GM20000 (cell line): ENCODE data around the gene DAP.

Experiments
- DNase-seq: peaks from one replicate; pipeline ENCODE4 v3.0.0; 2012; ENCODE audit warnings: low spot score
- TF ChIP-seq, protein P1 (sequence below): IDR thresholded peaks from 2 replicates; pipeline ENCODE4 v1.5.1; 2012; ENCODE audit warnings: mild to moderate bottlenecking, control low read depth; ENCODE audit errors: extremely low read depth, missing control alignments

Gene DAP

DNA sequence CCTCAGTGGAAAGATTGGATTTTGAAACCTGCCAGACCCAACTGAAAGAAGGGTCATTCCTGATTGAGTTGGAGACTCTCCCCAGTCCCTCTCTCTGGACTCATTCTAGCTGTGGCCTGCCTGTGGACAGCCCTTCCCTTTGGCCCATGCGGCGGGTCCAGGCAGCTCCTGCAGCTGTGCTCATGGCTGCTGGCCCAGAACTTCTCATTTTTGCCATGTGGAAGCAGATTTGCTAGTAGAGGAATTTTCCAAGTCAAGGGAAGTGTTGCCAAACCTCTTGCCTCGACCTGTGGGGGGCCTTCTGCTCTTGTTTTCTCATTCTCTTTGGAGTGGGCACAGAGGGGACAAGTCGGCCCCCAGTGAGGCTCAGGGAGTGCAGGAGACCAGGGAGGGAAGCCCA lies 108.0 kb downstream of the DAP start:
- no peak for DNase-seq

DNA sequence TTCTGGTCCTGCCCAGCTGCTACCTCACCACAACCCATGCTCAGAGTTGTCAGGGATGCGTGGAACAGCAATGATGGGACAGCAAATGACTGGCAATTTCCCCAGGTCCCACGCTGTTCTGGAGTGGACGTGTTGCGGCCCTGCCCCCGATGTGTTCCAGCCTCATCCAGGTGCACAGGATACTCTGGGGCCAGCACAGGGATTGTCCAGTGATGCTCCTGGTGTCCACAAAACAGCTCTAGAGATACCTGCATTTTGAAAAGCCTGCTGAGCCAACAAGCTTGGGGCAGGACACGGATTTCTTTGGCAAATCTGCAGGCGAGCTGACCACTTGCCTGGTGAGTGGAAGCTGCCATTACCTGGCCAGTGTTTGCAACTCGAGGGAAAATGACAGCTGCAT lies 108.4 kb downstream of the DAP start:
- DNase-seq = no peak
- TF ChIP-seq, protein P1, sequence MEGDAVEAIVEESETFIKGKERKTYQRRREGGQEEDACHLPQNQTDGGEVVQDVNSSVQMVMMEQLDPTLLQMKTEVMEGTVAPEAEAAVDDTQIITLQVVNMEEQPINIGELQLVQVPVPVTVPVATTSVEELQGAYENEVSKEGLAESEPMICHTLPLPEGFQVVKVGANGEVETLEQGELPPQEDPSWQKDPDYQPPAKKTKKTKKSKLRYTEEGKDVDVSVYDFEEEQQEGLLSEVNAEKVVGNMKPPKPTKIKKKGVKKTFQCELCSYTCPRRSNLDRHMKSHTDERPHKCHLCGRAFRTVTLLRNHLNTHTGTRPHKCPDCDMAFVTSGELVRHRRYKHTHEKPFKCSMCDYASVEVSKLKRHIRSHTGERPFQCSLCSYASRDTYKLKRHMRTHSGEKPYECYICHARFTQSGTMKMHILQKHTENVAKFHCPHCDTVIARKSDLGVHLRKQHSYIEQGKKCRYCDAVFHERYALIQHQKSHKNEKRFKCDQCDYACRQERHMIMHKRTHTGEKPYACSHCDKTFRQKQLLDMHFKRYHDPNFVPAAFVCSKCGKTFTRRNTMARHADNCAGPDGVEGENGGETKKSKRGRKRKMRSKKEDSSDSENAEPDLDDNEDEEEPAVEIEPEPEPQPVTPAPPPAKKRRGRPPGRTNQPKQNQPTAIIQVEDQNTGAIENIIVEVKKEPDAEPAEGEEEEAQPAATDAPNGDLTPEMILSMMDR = no peak

More for the DNA sequence above, 108.0 kb downstream of the DAP start:
- TF ChIP-seq, protein P1 = no peak

DNA sequence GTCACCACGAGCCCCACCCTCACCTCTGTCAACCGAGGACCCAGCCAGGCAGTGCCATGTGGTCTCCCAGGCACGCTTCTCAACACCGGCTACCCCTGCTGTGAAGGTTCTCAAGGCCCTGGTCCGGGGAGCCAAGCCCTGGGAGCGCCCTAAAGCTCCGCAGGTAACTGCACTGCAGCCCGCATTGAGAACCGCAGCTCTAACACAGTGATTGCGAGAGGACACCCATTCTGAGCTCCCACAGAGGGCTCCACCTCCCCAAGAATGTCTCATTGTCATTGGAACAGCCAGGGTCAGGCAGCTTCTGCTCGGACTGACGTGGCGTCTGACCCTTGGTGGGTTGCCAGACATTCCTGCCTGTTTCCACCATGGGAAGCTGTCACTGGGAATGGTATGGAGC lies 108.9 kb downstream of the DAP start:
- TF ChIP-seq, protein P1 = no peak
- DNase-seq = no peak

DNA sequence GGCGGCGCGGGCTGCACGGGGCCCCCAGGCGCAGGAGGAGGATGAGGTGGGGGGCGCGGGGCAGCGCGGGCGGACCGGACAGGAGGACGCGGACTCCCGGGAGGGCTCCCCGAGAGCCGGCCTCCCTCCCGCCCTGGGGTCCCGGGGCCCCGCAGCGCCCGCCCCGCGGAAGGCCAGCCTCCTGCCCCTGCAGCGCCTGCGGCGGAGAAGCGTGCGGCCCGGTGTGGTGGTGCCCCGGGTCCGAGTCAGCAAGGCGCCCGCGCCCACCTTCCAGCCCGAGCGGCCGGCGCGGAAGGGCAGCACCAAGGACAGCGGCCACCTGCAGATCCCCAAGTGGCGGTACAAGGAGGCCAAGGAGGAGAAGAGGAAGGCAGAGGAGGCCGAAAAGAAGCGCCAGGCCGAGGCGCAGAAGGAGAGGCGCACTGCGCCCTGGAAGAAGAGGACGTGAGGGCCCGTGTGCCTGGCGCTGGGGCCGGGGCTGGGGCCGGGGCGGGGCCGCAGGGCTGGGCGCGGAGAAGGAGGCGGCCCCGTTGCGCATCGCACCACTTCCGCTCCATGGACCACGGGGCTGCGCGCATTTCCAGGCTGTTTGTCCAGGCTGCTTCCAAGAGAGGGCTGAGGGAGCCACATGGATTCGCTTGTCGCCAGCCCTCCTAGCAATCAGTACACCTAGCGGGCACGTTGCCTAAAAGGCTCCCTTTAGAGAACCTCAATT lies 111.2 kb downstream of the DAP start:
- TF ChIP-seq, protein P1 = no peak
- no peak for DNase-seq

DNA sequence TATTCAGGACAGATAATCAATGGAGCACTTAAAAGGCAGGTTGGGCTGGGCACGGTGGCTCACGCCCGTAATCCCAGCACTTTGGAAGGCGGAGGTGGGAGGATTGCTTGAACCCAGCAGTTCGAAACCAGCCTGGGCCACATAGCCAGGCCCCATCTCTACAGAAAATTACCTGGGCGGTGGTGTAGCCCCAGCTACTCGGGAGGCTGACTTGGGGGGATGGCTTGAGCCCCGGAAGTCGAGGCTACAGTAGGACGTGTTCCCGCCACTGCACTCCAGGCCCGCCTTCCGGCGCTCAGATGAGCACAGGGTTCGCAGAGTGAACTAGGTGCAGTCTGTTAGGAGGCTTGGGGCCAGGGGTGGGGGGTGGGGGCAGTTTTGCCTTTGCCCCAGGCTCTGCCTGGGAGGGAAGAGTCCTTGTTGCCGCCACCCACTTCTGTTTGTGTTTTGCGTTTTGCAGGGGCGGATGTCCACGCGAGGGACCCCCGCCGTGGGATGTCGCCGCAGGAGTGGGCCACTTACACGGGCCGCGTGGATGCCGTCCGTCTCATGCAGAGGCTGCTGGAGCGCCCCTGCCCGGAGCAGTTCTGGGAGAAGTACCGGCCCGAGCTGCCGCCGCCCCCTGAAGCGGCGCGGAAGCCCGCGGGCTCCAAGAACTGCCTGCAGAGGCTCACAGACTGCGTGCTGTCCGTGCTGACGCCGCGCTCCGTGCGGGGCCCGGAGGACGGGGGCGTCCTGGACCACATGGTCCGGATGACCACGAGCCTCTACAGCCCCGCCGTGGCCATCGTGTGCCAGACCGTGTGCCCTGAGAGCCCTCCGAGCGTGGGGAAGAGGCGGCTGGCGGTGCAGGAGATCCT lies 112.0 kb downstream of the DAP start:
- TF ChIP-seq, protein P1 = no peak
- no peak for DNase-seq

DNA sequence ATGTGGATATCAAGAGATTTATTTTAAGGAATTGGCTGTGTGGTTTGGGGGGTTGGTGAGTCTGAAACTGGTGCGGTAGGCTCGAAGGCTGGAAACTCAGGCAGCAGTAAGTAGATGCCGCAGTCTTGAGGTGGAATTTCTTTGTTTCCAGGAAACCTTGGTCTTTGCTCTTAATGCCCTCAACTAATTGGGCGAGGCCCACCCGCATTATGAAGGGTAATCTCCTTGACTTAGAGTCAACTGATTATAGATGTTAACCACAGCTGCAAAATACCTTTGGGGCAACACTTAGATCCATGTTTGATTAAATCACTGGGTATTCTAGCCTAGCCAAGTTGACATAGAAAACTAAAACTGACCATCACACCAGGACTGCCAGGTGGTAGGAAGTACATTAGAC lies 113.4 kb downstream of the DAP start:
- TF ChIP-seq, protein P1 = no peak
- no peak for DNase-seq

DNA sequence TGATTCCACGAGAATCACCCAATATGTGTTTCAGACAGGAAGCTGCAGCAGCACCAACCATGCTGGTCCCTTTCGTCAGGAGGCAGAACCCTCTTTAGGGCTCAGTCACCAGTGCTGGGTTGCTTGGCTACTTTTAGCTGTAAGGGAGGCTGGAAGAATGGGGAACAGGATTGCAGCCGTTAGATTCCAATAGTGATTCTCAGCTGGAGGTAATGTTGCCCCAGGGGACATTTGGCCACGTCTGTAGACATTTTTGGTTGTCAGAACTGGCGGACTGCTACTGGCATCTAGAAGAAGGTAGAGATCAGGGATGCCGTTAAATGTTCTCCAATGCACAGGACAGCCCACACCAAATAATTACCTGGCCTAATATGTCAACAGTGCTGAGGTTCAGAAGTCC lies 115.4 kb downstream of the DAP start:
- TF ChIP-seq, protein P1 = no peak

More for the DNA sequence above, 115.4 kb downstream of the DAP start:
- no peak for DNase-seq
